Uterus (tissue), 2 donors: Measurements from ENCODE around the gene CD151.

ENCODE experiments used
- CTCF ChIP-seq, 4 experiments: fragments of 200-600 bp in 2 of 4; fragments of 450-650 bp in 2 of 4; sonication (generic) in 2 of 4; IDR thresholded peaks; one replicate each; pipeline ENCODE4 v1.5.1; 2016 to 2019; ENCODE audit warnings: antibody characterized with exemption in 4 of 4, mild to moderate bottlenecking in 2 of 4, moderate library complexity in 1 of 4
- POLR2A ChIP-seq, 2 donors: fragments of 450-650 bp; IDR thresholded peaks; one replicate each; pipeline ENCODE4 v1.6.1; 2016; ENCODE audit warnings: antibody characterized with exemption in 2 of 2, mild to moderate bottlenecking in 1 of 2, moderate library complexity in 1 of 2

- TF ChIP-seq CTCF (IDR thresholded peaks at IDR 0.05): peak in 2 of 4 experiments; percentile 47 to 48
- peak; percentile 86 for TF ChIP-seq POLR2A (IDR thresholded peaks at IDR 0.05)
Measured at GRCh38 chr11:842370-843002, 9.7 kb downstream of the CD151 start, which contains the start of the genes POLR2L and TSPAN4.
